ENCODE data around the gene MEGF6.

DNA sequence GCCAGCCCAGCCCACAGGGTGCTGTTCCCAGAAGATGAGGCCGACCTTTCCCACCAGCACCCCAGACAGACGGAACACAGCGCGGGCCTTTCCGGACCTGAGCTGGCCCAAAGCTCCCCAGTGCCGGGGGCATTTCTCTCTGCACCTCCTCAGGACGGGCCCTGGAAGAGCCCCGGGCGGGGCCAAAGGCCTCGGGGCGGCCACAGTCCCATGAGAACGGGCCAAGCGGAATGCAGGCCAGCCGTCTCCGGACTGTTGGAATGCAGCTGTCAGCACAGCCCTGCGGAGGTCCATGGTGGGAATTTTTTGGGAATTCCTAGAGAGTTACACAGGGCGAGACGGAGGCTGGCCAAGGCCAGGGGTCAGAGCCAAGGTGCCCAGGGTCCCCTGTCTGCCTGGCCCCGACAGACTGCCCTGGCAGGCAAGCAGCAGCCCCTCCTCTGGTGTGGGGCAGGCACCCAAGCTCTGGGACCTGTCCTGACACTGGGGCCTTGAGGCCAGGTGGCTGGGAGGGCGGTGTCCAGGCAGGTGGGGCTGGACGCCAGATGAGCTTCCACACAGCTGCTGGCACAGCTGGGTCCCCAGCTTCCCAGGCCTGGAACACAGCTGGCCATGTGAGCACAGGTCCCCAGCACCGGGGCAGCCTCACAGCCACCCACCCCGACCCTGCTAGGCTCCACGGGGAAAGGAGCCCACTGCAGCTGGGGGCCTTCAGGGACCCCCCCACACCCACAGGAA lies 63.0 kb downstream of the MEGF6 start:
- TF ChIP-seq, protein P1, sequence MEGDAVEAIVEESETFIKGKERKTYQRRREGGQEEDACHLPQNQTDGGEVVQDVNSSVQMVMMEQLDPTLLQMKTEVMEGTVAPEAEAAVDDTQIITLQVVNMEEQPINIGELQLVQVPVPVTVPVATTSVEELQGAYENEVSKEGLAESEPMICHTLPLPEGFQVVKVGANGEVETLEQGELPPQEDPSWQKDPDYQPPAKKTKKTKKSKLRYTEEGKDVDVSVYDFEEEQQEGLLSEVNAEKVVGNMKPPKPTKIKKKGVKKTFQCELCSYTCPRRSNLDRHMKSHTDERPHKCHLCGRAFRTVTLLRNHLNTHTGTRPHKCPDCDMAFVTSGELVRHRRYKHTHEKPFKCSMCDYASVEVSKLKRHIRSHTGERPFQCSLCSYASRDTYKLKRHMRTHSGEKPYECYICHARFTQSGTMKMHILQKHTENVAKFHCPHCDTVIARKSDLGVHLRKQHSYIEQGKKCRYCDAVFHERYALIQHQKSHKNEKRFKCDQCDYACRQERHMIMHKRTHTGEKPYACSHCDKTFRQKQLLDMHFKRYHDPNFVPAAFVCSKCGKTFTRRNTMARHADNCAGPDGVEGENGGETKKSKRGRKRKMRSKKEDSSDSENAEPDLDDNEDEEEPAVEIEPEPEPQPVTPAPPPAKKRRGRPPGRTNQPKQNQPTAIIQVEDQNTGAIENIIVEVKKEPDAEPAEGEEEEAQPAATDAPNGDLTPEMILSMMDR (optimal IDR thresholded peaks at IDR 0.05 in 1 of 3, IDR thresholded peaks at IDR 0.05 in 1 of 3, conservative IDR thresholded peaks at IDR 0.05 in 1 of 3; ENCODE audit: extremely low read depth in 1 of 3, insufficient read depth in 2 of 3, low read length in 3 of 3), result no peak
- no peak for TF ChIP-seq EZH2 (IDR thresholded peaks at IDR 0.05; ENCODE audit: low read length)
